ENCODE data around the gene SERPINF2.
"Not testable (repeated sequence)": the region's sequence is repeated elsewhere in the genome, so short reads cannot be mapped to it uniquely, and the experiment has no call there.

SERPINF2 gene

GRCh38 chr17:1716912-1717695 is 25.6 kb upstream of the SERPINF2 start:
- DNase-seq: peak; percentile 86

- no peak for DNase-seq
Measured at GRCh38 chr17:1718362-1719165, 24.1 kb upstream of the SERPINF2 start.

- DNase-seq: peak; percentile 71
Measured at GRCh38 chr17:1720856-1721386, 21.8 kb upstream of the SERPINF2 start.

GRCh38 chr17:1722022-1722421 is 20.6 kb upstream of the SERPINF2 start:
- DNase-seq: not testable (repeated sequence)

GRCh38 chr17:1724351-1724868 is 18.3 kb upstream of the SERPINF2 start, which contains the start of gene WDR81:
TSS of gene WDR81 (plus strand) at chr17:1724704. CDS start at chr17:1724960, 256 bp downstream.
- DNase-seq: peak; percentile 92

GRCh38 chr17:1724869-1725641 is 17.6 kb upstream of the SERPINF2 start:
- DNase-seq: no peak

GRCh38 chr17:1725642-1726511 is 16.8 kb upstream of the SERPINF2 start:
- no peak for DNase-seq

- DNase-seq: no peak
Measured at GRCh38 chr17:1726626-1727257, 15.9 kb upstream of the SERPINF2 start.

- DNase-seq: no peak
Measured at GRCh38 chr17:1727258-1727789, 15.3 kb upstream of the SERPINF2 start.

GRCh38 chr17:1727876-1728630 is 14.6 kb upstream of the SERPINF2 start:
- DNase-seq: no peak

GRCh38 chr17:1729966-1730325 is 12.7 kb upstream of the SERPINF2 start:
- DNase-seq: no peak

GRCh38 chr17:1730326-1731193 is 12.1 kb upstream of the SERPINF2 start:
- DNase-seq: peak; percentile 70

- no peak for DNase-seq
Measured at GRCh38 chr17:1731194-1731506, 11.5 kb upstream of the SERPINF2 start.

GRCh38 chr17:1732241-1732832 is 10.3 kb upstream of the SERPINF2 start:
- DNase-seq: no peak

GRCh38 chr17:1732833-1733321 is 9.8 kb upstream of the SERPINF2 start:
- no peak for DNase-seq

- no peak for DNase-seq
Measured at GRCh38 chr17:1733759-1734158, 8.9 kb upstream of the SERPINF2 start.

GRCh38 chr17:1735418-1735817 is 7.3 kb upstream of the SERPINF2 start:
- no peak for DNase-seq

- no peak for DNase-seq
Measured at GRCh38 chr17:1735834-1736347, 6.8 kb upstream of the SERPINF2 start.

Data from right forelimb (tissue), 1 donor.